Hypothalamus (tissue), 51 donors: ENCODE results near the gene DHX58.

Experiments
- DNase-seq, 51 donors: peaks; one replicate each; lab custom pipeline; 2025; lab: John Stamatoyannopoulos, UW

DHX58 gene

DNA sequence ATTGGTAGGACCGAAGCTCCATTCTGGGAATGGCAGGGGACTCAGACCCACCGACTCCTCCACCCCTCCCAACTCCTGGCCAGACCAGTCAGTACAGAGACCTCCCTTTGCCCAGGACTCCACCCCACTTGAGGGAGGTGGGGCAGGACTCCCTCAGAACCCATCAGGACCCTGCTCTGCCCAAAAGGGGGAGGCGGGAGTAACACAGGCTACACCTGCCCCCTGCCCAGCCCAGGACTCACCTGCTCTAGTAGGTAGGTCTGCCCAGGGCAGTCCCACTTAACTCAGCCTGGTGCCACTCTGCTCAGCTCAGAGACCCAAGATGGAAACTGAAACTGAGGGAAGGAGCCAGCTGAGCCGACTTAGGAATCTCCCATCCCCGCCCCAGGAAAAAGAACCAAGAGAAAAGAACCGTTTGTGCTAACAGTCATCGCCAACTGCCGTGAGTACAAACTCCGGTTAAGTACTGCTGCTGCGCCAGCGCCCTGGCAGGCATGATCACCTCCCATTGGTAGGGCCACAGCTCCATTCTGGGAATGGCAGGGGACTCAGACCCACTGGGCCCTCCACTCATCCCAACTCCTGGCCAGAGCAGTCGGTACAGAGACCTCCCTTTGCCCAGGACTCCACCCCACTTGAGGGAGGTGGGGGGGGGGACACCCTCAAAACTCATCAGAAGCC is 503 bp downstream of the DHX58 start:
- peak in 15 of 51 donors; percentile 18 to 74 (median 47) for DNase-seq

- no peak for DNase-seq
Measured at GRCh38 chr17:42111265-42111636, 1.3 kb downstream of the DHX58 start.

DNA sequence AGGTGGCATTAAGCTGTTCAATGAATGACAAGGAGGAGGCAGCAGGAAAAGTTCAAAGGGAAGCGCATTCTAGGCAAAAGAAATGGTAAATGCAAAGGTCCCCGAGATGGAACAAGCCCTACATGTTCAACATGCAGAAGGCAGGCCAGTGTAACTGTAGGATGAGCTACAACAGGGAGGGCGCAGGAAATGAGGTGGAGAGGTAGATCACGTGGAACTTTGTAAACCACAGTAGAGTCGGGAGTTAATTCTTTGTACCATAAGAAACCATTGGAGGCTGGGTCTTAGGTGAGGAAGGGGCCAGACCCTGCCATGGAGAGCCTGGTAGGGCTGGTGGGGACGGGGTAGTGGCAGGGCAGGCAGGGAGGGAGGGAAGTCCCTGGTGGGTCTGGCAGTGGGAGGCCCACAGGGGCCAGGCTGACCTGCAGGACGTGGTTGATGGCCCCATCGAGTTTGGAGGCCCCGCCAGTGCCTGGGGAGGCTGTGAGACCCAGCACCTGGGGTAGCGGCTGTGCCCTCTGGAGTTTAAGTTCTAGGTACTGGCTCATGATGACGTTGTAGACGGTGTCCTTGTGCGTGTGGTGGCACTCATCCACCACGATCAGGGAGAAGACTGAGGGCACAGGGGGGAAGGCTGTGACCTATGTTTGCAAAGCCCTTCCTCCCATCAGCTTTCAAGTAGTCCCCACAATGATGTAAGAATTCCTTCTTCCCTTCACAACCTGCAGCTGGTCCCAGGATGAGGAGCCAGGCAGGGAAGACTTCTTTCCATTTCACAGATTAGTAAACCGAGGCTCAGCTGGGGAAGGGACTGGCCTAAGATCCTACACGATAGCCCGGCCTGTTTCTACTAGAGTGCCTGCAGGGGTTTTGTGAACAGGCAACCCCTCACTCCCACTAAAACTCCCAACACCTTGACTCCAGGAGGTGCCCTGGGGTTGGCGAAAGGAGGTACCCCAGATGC is 1.9 kb downstream of the DHX58 start:
- no peak for DNase-seq

- DNase-seq, result no peak
Measured at GRCh38 chr17:42109086-42109485, 3.4 kb downstream of the DHX58 start.

GRCh38 chr17:42107597-42108576 is 4.6 kb downstream of the DHX58 start:
- DNase-seq, result peak in 33 of 51 donors; percentile 12 to 74 (median 46)

DNA sequence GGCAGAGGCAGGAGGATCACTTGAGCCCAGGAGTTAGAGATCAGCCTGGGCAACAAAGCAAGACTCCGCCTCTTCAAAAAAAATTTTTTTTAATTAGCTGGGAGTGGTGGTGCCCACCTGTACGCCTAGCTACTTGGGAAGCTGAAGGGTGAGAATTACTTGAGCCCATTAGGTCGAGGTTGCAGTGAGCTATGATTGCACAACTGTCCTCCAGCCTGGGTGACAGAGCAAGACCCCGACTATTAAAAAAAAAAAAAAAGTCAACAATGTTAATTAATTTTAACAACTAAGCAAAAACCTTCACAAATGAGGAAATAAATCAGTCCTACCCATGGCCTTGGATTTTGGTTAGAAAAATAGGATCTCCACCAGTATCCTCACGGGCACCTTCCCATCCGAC is 5.4 kb downstream of the DHX58 start:
- no peak for DNase-seq

GRCh38 chr17:42106009-42106408 is 6.5 kb downstream of the DHX58 start:
- no peak for DNase-seq

DNA sequence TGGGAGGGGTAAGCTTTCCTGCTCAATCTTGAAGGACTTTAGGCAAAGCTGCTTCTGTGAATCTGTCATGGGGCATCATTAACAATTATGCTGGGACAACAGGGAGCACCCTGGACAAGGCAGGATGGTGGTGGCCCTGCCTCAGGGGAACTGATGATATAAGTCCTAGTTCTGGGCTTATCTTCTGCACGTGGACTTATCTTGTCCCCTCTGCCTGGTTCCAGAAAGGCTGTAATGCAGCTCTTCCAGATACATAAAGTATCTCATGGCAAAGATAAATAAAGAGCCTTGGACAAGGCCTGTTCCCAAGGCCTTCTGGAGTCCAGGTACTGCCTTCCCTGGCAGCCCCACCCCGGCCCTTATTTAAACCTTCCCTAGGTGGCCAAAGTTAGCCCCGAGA is 8.2 kb downstream of the DHX58 start:
- DNase-seq, result no peak

DNA sequence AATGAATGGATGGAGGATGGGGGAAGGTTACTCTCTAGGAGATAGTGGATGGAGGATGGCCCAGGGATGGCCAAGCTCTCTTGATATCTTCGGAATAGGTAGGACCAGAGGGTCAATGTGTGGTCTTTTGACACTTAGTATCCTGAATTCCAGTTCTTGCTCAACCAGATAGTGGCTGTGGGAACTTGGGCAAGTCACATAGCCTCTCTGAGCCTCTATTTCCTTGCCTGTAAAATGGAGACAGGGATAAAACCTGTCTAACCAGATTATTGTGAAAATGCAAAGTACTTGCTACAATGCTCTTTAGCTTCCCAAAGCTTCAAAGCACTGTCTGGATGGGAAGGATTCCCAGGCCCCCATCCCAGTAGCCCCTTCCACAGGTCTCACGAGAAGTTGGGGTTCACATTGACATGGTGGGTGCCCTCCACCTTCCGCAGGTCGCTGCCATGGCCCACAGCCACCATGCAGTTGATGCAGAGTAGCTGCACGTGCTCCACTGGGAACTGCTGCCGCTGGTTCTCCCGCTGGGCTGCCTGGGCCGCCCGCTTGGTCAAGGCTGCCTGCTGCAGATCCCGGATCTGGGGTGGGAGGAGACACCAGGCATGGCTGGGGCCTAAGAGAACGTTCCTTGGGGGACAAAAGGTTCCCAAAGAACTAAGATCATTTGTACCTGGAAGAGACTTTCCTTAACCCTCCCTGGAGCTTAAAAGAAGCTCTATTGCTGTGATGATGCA is 9.1 kb downstream of the DHX58 start:
- DNase-seq, result no peak

DNA sequence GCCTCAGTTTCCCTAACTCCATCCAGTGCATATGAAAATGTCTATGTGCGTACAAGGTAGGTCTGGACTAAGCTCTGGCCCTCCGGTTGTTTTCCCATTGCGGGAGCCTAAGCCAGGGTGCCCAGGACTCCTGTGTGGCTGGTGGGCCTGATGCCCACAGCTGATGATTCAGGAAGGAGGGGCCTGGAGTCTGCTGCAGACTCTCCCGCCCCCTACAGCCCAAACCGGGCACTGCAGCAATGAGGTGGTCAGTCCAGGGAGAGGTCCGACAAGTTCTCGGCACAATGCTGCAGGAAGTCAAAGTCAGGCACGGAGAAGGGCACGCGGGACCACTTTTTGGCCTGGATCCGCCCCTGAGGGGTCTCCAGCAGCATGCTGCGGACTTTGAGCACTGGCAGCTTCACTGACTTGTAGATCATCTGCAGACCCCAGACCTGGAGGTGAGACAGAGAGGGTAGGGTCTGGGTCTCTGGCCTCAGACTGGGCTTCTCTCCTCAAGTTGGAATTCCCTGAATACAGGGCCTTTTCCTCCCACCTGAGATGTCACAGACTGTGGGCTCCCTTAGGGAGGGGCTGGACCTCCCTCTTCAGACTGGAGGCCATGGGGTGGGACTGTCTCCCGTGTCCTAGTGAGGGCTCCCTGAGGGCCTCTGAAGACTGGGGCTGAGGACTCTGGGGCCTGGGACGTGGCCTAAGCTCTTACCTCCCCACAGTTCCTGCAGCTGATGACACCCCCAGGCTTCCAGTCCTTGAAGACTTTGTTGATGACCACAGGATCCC is 10.8 kb downstream of the DHX58 start:
- DNase-seq, result peak in 48 of 51 donors; percentile 9 to 81 (median 52)

- no peak for DNase-seq
Measured at GRCh38 chr17:42098730-42099399, 13.6 kb downstream of the DHX58 start.

DNA sequence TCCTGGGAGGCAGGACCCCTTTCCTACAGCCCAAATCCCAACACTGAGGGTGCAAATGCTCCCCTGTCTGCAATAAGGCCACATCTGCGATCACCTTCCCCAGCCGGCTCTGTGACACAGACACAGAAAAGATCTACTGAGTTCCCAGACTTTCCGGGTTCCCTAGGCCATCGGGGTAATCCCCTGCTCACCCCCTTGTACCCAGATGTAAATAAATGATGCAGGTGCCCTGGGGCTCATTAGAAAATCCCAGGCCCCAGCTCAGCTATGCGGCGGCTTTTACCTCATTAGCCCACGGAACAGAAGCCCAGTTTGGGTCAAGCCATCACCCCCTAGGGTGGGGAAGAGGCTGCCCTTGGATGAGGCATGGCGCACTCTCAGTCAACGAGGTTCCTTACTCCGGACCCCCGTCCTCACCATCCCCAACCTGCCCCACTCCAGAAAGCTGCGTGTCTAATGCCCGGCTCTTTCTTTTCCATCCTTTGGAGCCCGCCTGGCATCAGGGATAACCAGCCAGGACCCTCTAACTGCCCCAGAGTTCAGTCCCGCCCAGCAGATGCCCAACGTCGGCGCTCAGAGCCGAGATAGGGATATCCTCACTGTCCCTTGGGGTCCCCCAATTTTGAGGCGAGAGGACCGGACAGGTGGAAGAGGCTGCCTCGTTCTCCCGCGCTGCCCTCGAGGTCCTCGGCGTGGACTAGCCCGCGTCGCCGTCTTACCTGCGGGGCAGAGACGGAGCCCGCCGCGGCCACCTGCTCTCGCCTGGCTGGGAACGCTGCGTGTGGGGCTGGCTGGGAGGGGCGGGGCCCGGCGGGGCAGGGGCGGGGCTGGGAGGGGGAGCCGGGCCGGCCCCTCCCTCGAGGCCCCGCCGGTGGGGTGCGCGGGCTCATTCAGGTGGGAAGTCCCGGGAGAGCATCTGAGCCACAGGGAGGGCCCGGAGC is 14.6 kb downstream of the DHX58 start, which contains the start of gene ZNF385C:
Gene ZNF385C (minus strand): TSS at position 783 of the 941 bp plus-strand sequence. CDS start 35,417 bp downstream, outside the sequence.
- no peak for DNase-seq

DNA sequence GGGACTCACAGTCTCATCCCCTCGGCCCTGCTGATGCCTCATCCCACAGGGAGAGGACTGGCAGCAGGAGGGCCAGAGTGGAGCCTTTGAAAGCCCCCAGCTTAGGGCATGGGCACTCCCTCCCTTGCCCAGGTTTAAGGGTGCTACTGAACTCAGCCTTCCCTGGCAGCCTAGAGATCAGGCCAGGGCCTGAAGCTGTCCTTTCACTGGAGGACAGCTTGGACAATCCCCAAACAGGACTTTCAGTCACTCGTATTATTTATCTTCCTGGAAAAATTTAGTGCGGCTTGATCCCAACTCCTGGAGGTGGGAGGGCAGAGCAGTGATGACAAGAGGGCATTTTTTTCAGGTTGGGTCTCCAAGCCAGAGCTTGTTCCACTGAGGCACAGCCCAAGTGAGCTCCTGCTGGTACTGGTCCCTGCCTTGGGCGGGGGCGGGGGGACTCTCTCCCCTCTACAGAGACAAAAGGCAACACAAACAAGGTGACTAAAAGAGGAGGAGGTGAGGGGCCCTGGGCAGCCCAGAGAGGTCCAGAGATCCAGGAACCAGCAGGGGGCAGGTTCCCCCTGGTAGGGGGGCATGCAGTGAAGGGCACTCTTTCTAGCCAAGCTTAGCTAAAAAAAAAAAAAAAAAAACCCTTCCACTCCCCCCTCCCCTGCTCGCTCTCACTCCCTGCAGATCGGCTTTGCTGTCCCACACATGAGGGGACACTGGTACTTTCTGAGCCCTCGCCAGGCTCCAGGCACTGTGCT is 16.0 kb downstream of the DHX58 start:
- no peak for DNase-seq

GRCh38 chr17:42094375-42095069 is 18.0 kb downstream of the DHX58 start:
- no peak for DNase-seq

DNA sequence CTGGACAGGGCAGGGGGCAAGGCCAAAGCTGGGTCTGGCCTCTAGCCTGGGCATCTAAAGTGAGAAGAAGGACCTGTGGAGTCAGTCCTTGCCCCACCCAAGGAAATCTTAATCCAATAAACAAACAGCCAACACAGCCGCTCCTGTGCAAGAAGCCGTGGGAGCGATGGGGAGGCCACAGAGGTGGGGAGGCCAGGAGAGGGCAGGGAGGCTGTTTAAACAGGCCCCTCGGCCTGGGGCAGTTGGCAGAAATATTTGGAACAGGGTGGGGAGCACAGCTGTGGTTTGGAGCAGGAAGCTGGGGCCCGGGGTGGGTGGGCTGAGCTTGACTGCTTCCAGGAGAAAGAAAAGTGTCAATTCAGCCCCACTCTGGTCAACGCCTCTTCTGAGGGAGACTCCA is 19.6 kb downstream of the DHX58 start:
- no peak for DNase-seq
